Measurements from ENCODE around the gene AXIN1.

The AXIN1 gene

GRCh38 chr16:353404-354290 lies 1.1 kb upstream of the AXIN1 start:
- TF ChIP-seq, protein P1, sequence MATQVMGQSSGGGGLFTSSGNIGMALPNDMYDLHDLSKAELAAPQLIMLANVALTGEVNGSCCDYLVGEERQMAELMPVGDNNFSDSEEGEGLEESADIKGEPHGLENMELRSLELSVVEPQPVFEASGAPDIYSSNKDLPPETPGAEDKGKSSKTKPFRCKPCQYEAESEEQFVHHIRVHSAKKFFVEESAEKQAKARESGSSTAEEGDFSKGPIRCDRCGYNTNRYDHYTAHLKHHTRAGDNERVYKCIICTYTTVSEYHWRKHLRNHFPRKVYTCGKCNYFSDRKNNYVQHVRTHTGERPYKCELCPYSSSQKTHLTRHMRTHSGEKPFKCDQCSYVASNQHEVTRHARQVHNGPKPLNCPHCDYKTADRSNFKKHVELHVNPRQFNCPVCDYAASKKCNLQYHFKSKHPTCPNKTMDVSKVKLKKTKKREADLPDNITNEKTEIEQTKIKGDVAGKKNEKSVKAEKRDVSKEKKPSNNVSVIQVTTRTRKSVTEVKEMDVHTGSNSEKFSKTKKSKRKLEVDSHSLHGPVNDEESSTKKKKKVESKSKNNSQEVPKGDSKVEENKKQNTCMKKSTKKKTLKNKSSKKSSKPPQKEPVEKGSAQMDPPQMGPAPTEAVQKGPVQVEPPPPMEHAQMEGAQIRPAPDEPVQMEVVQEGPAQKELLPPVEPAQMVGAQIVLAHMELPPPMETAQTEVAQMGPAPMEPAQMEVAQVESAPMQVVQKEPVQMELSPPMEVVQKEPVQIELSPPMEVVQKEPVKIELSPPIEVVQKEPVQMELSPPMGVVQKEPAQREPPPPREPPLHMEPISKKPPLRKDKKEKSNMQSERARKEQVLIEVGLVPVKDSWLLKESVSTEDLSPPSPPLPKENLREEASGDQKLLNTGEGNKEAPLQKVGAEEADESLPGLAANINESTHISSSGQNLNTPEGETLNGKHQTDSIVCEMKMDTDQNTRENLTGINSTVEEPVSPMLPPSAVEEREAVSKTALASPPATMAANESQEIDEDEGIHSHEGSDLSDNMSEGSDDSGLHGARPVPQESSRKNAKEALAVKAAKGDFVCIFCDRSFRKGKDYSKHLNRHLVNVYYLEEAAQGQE (IDR thresholded peaks at IDR 0.05; ENCODE audit: low read depth), result no peak
- TF ChIP-seq CEBPB (IDR thresholded peaks at IDR 0.05) (no peak), EGR1 (IDR thresholded peaks at IDR 0.05) (no peak), EP300 (IDR thresholded peaks at IDR 0.05; ENCODE audit: borderline replicate concordance) (no peak), YY1 (IDR thresholded peaks at IDR 0.05; ENCODE audit: low read depth) (no peak), CREB1 (IDR thresholded peaks at IDR 0.05; ENCODE audit: low read depth) (no peak), TAF1 (IDR thresholded peaks at IDR 0.05; ENCODE audit: low read depth) (no peak), TCF12 (IDR thresholded peaks at IDR 0.05; ENCODE audit: low read depth) (no peak), ZBTB7A (IDR thresholded peaks at IDR 0.05; ENCODE audit: low read depth) (no peak), NFIC (IDR thresholded peaks at IDR 0.05) (no peak), MAX (IDR thresholded peaks at IDR 0.05) (no peak), RAD21 (IDR thresholded peaks at IDR 0.05; ENCODE audit: low read depth) (no peak), TEAD4 (IDR thresholded peaks at IDR 0.05) (no peak), FOXM1 (IDR thresholded peaks at IDR 0.05; ENCODE audit: borderline replicate concordance, low read depth) (no peak)
- TF ChIP-seq, protein P2, sequence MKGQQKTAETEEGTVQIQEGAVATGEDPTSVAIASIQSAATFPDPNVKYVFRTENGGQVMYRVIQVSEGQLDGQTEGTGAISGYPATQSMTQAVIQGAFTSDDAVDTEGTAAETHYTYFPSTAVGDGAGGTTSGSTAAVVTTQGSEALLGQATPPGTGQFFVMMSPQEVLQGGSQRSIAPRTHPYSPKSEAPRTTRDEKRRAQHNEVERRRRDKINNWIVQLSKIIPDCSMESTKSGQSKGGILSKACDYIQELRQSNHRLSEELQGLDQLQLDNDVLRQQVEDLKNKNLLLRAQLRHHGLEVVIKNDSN (IDR thresholded peaks at IDR 0.05), result no peak

- TF ChIP-seq RAD21 (IDR thresholded peaks at IDR 0.05; ENCODE audit: low read depth), result no peak
- TF ChIP-seq, protein P1 (IDR thresholded peaks at IDR 0.05; ENCODE audit: low read depth), result no peak
- 0 out of 2 replicates have a peak, but pooled peaks have one; percentile 8 for TF ChIP-seq TEAD4 (IDR thresholded peaks at IDR 0.05)
- peak; percentile 79 for TF ChIP-seq MAX (IDR thresholded peaks at IDR 0.05)
- TF ChIP-seq TAF1 (IDR thresholded peaks at IDR 0.05; ENCODE audit: low read depth), result peak; percentile 8; the same call in 1 of the 2 replicates
- TF ChIP-seq FOXM1 (IDR thresholded peaks at IDR 0.05; ENCODE audit: borderline replicate concordance, low read depth), result no peak
- no peak for TF ChIP-seq YY1 (IDR thresholded peaks at IDR 0.05; ENCODE audit: low read depth)
- TF ChIP-seq ZBTB7A (IDR thresholded peaks at IDR 0.05; ENCODE audit: low read depth), result peak; percentile 49; the same call in 1 of the 2 replicates
Observed at GRCh38 chr16:351804-352520, 561 bp downstream of the AXIN1 start.

DNA sequence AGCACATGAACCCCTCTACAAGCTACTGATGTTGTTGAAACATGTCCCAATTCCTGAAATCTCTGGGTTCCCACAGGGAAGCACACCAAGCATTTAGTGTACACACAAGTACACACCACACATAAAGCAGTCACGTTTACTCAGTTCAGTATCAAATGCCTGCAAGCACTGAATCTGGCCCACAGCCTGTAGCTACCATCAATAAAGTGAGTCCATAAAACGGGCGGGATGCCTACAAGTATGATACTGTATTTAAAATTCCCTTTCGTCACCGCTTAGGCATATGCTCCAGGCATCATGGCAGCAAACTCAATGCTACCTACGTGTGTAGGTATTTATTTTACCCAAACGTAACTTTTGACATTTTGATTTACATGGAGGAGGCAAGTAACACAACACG lies 2.3 kb downstream of the AXIN1 start:
- TF ChIP-seq ZBTB7A (IDR thresholded peaks at IDR 0.05; ENCODE audit: low read depth), result no peak
- no peak for TF ChIP-seq MAX (IDR thresholded peaks at IDR 0.05)
- TF ChIP-seq TEAD4 (IDR thresholded peaks at IDR 0.05), result no peak
- no peak for TF ChIP-seq RAD21 (IDR thresholded peaks at IDR 0.05; ENCODE audit: low read depth)
- TF ChIP-seq YY1 (IDR thresholded peaks at IDR 0.05; ENCODE audit: low read depth), result no peak
- TF ChIP-seq EGR1 (IDR thresholded peaks at IDR 0.05), result no peak
- TF ChIP-seq TAF1 (IDR thresholded peaks at IDR 0.05; ENCODE audit: low read depth), result no peak
- TF ChIP-seq FOXM1 (IDR thresholded peaks at IDR 0.05; ENCODE audit: borderline replicate concordance, low read depth), result no peak
- no peak for TF ChIP-seq EP300 (IDR thresholded peaks at IDR 0.05; ENCODE audit: borderline replicate concordance)
- TF ChIP-seq, protein P1 (IDR thresholded peaks at IDR 0.05; ENCODE audit: low read depth), result no peak
- no peak for TF ChIP-seq NFIC (IDR thresholded peaks at IDR 0.05)
- no peak for TF ChIP-seq CREB1 (IDR thresholded peaks at IDR 0.05; ENCODE audit: low read depth)
- TF ChIP-seq, protein P2 (IDR thresholded peaks at IDR 0.05), result no peak
- TF ChIP-seq TCF12 (IDR thresholded peaks at IDR 0.05; ENCODE audit: low read depth), result no peak
- no peak for TF ChIP-seq CEBPB (IDR thresholded peaks at IDR 0.05)

All from Ishikawa (cell line).